GM19324 (cell line): ENCODE results near the gene SUPT7L.

Experiments
- ATAC-seq: cut with Tn5 transposase; IDR thresholded peaks from one replicate; pipeline ENCODE4 v1.9.1; 2021; ENCODE audit warnings: mild to moderate bottlenecking, moderate library complexity; ENCODE audit not compliant: unreplicated experiment, low FRiP score

The SUPT7L gene, protein sequence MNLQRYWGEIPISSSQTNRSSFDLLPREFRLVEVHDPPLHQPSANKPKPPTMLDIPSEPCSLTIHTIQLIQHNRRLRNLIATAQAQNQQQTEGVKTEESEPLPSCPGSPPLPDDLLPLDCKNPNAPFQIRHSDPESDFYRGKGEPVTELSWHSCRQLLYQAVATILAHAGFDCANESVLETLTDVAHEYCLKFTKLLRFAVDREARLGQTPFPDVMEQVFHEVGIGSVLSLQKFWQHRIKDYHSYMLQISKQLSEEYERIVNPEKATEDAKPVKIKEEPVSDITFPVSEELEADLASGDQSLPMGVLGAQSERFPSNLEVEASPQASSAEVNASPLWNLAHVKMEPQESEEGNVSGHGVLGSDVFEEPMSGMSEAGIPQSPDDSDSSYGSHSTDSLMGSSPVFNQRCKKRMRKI

DNA sequence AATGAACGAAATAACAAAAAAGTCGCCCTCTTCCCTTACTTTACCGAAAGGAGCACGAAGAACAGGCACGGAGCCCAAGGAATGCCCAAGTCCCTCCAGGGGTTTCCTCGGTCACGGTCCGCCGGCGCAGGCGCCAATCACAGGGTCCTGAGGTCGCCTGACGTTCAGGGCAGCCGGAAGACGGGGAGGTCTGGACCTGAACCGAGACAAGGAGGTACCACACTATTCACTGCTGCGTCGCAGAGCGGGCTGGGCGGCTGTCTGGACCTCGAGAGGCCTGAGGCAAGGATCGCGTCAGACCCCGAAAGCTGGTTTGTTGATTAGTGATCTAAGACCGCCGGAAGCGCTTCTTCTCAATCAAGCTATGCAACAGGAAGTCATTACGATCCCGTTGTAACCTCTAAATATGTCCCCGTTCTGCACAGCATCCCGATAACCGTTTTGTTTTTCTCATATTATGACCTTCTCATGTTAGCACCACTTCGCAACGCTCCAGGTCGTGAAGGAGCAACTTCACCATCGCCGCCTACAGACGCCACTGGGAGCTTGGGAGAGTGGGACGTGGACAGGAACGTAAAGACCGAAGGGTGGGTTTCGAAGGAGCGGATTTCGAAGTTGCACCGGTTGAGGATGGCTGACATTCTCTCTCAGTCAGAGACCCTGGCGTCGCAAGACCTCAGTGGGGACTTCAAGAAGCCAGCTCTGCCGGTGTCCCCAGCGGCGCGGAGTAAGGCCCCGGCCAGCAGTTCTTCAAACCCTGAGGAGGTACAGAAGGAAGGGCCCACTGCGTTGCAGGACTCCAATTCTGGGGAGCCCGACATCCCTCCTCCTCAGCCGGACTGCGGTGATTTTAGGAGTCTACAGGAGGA, at the start of gene SUPT7L, which contains the start of gene SLC4A1AP:
Gene SUPT7L, minus strand, starts transcription at position 330 of the 869 bp plus-strand sequence. CDS start 1,422 bp downstream, outside the sequence.
Gene SLC4A1AP, plus strand, starts transcription at position 605 of the 869 bp plus-strand sequence. Its CDS starts 26 bp downstream, at position 631.
- ATAC-seq, result peak; percentile 68

DNA sequence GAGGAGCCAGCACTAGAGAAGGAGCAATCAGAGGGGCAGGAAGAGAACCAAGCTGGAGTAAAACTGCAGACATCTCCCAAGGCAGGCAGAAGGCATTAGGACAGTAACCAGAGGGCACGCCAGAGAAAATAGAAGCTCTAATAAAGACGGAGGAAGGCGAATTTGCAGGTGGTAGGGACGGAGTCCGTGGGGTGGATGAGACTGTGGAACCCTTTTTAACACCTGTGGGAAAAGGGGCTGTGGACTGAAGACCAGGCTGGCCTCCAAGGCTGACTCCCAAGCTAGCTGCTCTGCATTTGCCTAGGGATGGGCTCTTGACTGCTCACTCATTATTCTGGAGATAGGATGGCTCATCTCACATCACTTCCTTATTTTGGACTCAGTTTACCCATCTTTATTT, 49.8 kb upstream of the SUPT7L start:
- no peak for ATAC-seq

DNA sequence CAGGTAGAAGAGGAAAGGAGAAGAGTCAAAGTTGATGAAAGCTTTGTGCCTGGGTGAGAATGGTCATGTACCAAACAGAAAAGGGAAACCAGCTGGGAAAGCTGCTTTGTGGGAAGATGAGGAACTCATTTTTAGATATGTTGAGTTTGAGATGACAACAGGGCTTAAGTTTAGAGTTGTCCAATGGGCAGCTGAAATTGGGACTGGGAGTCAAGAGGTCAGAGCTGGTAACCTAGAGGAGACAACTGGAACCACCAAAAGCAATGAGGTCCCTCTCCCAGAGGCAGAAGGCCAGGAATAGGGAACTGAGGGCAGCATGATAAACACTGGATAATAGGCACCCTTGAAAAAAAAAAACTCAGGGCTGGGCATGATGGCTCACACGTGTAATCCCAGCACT, 49.1 kb upstream of the SUPT7L start:
- ATAC-seq, result no peak

DNA sequence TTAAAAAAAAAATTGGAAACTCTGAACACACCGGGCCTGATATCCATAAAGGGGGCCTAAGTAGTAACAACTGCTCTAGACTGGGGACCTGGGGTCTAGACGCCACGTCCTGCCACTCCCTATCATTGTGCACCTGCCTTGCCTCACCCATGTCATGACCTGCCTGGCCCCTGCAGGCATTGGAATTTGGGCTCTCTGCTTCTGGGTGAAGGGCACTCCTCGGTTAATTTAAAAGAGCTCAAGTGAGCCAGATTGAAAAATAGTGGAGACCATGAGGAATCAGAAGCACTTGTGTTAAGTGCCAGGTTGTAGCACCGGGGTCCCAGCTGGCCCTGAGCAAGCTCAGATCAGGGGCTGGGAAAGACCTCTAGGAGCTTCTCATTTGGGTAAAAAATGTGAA, 48.4 kb upstream of the SUPT7L start:
- no peak for ATAC-seq

DNA sequence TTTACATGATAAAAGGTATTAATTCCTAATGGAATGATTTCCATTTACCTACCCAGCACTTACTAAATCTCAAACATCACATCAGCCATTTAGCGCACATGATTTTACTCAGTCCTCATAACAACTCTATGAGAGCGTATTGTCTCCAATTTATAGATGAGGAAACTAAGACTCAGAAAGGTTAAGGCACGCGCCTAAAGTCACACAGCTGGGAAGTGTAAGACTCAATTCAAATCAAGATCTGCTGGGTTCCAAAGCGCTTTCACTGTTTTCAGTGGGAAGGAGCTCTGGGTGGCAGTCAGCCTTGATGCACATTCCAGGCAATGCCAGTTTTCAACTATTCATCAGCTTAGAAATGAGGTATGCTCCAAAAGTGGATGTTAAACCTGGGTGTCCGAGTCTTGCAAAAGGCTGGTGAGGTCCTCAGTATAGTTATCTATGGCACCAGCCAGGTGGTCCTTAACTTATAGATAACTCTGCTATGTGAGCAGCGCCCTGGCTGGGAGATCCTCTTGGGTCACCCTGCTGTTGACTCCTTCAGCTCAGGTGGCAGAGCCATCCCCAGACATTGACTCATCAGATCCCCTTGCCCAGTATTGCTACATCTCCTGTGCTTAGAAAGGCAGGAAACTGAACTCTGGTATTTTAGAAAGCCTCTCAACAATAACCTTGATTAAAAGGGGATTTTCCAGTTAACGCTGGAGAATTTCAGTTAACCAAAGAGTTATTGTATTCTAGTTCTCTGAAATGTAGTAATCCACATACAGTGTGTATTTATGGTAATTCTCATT, 47.4 kb upstream of the SUPT7L start:
- no peak for ATAC-seq

DNA sequence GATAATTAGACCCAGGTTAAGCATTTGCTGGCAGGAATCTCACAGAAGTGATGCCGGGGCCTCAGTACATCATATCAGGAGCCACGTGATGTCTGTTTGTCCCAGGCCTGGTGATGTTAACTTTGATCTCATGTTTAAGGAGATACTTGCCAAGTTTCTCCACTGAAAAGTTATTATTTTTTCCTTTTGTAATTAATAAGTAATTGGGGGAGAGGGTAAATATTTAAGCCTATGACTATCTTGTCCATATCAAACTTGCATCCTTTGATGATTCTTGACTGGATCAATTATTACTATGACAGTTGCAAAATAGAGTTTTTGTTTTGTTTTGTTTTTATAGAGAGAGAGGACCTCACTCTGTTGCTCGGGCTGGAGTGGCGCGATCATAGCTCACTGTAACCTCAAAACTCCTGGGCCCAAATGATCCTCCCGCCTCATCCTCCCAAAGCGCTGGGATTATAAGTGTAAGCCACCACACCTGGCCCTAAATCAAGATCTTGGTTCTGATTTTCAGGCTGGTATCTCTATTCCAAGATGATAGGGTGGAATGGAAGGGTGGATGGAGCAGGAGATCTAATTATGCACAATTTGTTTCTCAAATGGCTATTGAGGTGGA, 46.7 kb upstream of the SUPT7L start:
- no peak for ATAC-seq

DNA sequence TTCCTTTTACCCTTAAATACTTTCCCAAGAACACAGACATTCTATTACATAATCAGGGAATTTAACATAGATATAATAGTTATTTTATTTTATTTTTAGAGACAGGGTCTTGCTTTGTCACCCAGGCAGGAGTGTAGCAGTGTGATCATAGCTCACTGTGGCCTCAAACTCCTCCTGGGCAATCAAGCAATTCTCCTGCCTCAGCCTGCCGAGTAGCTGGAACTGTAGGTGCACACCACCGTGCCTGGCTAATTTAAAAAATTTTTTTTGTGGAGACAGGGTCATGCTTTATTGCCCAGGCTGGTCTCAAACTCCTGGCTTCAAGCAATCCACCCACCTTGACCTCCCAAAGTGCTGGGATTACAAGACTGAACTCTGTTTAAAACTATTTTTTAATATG, 45.9 kb upstream of the SUPT7L start:
- ATAC-seq, result no peak

DNA sequence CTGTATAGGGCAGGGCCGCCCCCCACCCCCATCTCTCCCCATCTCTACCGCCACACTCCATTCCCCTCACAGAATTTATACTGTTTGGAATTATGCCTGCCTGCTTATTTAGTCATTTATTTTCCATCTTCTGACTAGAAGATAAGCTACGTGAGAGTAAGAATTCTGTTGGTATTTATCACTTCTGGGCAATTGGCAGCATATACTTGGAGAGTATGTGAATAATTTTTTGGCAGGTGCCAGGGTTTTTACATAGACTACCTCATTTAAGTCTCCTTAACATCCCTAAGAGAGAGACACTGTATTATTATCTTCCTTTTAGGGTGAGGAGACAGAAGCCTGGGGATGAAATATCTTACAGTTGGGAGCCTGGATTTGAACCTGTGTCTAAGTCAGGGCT, 45.3 kb upstream of the SUPT7L start:
- no peak for ATAC-seq

DNA sequence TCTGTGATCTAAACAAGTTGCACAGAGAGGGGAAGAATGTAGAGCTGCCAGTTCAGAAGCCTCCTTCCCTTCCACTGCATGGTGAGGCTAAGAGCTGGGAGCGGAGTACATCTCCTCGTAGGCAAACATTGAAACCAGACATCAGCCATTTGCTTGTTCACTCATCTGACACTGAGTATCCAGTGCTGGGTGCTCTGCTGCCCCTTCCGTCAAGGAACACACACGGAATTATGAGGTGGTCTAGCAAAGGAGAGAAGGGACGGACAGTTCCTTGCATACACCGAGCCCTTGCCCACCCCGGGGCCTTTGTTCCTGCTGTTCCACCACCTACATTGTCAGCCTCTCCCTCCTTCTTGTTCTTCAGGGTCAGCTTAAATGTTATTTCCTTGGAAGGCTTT, 44.8 kb upstream of the SUPT7L start:
- ATAC-seq, result no peak

DNA sequence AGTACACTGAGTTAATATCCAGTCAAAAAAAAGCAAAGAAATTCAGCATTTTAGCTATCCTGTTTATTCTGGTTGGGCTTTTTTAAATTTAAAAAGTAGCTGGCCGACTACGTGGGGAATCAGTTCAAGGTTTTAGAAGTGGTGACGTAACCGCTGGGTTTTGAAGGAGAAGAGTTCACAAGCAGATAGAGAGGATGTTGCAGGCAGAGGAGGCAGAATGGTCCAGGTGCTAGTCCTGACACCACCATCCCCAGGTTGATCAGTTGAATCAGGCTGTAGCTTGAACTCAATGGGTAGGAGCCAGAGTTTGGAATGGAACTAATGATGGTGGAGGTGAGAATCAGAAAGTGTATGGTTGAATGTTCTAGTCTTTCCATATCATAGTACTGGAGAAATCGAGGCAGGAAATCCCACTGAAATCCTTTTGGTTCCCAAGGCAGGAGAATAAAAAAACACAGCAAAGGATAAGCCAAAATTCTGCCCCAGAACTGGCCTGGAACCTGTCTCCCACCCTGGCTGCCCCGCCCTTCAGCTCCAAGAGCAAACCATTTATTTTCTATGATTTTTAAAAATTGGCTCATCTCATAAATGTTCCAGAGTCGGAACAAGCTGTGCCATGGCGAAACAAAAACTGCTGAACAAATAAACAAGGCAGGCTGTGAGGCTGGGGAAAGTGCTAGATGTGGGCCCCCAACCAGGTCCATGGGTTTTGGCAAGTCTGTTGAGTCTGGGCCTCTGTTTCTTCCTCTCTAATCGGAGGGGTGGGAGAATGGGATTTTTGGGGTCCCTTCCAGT, 44.2 kb upstream of the SUPT7L start:
- ATAC-seq, result no peak

DNA sequence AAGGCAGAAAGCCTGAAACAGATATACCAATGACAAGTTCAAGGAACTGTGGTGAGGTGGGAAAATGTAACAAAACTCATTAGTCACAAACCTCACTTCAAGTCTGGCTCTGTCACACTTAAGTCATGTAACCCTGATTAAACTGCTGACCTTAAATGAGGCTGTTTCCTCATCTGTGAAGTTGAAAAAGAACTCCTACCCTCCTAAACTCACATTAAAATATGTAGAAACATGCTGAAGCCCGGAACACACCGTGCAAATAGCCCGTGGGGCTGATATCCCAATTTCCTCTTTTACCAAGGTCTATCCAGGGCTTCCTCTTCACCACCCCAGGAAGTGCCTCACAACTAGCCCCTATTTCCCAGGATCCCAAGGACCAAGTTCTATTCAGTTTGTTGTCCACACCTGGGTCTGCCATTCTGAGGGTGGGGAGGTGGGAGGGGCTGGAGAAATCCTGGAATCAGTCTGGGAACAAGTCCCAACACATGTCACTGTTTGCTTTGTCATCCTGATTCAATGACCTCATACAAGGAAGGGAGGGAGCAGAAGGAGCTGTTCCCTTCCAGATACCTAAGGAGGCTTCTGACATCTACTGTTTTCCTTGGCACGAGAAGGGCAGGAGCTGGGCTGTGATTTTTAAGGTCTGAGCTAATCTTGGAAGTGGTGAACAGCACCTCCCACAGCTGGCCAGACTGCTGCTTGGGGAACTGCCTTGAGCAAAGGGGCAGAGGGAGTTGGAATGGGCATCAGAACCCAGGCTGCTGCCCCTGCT, 42.6 kb upstream of the SUPT7L start:
- no peak for ATAC-seq

DNA sequence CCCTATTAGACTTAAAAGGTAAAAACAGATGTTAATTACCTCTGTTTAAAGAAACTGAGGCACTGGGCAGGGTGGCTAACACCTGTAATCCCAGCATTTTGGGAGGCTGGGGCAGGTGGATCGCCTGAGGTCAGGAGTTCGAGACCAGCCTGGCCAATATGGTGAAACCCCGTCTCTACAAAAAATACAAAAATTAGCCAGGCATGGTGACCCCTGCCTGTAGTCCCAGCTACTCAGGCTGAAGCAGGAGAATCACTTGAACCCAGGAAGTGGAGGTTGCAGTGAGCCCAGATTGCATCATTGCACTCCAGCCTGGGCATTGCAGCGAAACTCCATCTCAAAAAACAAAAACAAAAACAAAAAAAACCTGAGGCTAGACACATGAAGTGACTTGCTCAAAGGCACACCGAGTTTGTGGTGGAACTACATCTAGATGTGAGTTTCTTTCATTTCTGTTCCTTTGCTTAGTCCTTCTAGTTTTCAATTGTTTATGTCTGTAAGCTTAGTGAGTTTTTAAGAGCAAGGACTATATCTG, 41.0 kb upstream of the SUPT7L start:
- ATAC-seq, result no peak

DNA sequence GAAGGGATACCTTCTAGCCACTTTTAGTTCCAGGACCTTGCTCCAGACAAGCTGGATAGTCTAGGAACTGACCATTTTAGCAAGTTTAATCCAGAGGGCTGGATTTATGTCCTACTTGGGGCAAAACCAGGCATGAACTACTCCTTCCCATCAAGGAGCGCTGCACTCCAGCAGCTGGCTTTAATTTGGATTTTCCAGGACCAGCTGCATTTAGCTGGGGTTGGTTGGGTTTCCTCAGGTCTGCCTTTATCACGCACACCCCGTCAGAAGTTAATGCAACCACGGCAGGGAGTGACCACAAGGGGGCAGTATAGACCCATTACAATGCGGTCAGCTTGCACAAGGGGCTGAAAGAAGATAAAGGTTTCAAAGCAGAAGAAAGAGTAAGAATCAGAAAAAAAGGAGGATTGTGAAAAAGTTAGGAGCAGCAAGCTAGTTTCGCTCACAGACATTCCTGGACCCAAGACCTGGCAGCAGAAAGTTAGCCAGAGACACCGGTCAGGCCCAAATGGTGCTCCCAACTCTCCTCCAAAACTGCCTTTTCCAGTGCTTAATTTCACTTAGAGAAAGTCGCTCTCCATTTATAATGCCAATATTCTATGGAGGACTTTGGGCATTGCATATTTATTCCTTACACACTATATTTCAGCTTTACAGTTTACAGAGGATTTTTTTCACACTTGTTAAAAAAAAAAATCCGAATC, 40.4 kb upstream of the SUPT7L start:
- no peak for ATAC-seq

DNA sequence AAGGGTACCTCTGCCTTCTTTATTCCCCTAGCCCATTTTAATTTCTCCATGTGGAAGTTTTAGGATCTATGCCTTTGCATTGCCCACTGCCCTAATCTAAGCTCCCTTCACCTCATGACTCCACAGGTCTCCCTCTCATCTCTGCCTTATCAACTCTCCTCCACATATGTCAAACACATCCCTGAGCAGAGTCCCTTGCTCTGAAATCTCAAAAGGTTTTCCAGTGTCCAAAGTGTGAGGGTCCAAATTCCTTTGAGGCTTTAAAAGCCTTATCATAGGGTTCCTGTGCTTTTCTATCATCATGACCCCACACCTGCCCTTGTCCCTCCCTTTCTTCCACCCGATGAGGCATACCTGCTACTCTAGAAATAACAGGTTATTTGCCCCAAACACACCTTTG, 38.9 kb upstream of the SUPT7L start:
- ATAC-seq, result no peak

DNA sequence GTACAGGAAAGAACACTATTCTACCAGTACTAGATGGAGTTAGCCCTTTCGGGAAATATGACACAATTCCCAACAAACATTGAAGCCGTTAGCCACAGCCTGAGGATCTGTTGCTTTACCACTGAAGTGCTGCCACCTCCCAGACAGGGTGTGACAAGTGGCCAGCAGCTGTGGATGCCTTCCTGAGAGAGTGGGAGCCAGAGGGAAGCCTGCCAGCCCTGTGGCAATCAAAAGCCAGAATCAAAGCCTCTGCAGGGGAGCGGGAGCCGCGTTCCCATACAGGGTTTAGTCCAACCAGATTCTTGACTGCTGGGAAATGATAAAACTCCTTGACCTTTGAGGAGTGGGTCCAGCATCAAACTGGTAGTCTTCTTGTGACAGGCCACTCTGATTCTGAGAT, 38.3 kb upstream of the SUPT7L start:
- ATAC-seq, result no peak

DNA sequence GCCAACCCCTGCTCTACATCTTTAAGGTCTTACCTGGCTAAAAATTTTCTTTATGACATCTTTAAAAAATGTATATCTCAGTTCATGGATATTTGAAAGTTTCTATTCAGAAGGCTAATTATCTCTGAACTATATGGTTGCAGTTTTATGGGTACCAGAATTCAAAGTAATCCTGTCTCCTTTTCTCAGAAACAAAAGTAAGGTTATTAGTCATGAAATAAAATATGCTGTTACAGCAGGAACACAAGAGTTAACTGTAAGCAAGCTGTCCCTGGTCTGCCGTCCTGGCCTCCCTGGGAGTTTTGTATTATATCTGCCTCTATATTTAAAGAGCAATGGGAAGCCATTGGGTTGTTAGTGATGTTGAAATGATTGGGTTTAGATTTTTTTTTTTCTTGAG, 34.2 kb upstream of the SUPT7L start:
- ATAC-seq, result no peak

DNA sequence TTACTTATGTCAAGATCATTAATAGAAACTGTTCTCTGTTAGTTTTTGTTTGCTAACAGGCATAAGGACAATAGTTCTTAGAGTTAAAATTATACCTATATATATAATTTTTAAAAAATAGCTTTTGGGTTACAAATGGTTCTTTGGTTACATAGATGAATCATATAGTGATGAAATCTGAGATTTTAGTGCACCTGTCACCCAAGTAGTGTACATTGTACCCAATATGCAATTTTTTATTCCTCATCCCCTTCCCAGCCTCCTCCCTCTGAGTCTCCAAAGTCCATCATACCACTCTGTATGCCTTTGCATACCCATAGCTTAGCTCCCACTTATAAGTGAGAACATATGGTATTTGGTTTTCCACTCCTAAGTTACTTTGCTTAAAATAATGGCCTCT, 26.6 kb upstream of the SUPT7L start:
- ATAC-seq, result no peak

DNA sequence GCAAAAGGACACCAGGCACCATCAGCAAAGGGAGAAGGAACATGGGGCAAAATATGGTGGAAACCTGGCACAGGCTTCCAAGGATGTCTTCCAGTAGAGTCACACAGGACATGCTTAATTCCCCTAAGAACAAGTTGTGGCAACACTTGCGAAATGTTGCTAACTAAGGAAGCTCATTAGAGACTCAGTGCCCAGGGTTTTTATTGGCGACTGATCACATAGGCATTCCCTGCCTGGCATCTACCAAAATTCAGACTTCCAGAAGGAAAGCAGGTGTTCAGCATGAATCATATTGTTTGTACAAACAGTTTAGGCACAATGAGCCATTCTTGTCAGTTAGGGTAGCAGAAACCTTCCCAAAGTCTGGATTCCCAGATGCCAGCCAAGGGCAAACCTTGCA, 26.0 kb upstream of the SUPT7L start:
- no peak for ATAC-seq
